AG09319 (cell line): Measurements from ENCODE around the gene KYAT1.

Experiments used
- DNase-seq: peaks from one replicate; pipeline ENCODE4 v3.0.0-alpha.2; 2010; ENCODE audit warnings: low read depth; ENCODE audit errors: extremely low read depth
- TF ChIP-seq, protein P1 (sequence below): IDR thresholded peaks from 2 replicates; pipeline ENCODE4 v1.5.1; 2011; ENCODE audit warnings: low read depth, mild to moderate bottlenecking, inconsistent platforms, low read length, moderate library complexity

KYAT1 gene

DNA sequence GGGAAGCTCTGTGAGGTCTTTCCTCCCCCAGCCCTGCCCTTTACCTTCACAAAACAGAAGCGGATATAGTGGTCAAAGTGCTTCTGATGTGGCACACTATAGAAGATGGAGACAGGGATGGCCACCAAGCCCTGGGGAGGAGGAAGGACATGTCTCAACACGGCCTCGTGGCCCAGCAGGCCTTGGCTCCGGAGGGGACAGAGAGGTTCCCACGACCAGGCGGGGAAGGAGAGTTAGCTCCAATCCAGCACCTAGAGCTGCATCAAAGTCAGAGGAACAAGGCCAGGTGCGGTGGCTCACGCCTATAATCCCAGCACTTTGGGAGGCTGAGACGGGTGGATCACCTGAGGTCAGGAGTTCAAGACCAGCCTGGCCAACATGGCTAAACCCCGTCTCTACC, 48.1 kb downstream of the KYAT1 start:
- TF ChIP-seq, protein P1, sequence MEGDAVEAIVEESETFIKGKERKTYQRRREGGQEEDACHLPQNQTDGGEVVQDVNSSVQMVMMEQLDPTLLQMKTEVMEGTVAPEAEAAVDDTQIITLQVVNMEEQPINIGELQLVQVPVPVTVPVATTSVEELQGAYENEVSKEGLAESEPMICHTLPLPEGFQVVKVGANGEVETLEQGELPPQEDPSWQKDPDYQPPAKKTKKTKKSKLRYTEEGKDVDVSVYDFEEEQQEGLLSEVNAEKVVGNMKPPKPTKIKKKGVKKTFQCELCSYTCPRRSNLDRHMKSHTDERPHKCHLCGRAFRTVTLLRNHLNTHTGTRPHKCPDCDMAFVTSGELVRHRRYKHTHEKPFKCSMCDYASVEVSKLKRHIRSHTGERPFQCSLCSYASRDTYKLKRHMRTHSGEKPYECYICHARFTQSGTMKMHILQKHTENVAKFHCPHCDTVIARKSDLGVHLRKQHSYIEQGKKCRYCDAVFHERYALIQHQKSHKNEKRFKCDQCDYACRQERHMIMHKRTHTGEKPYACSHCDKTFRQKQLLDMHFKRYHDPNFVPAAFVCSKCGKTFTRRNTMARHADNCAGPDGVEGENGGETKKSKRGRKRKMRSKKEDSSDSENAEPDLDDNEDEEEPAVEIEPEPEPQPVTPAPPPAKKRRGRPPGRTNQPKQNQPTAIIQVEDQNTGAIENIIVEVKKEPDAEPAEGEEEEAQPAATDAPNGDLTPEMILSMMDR, result no peak
- DNase-seq, result no peak

DNA sequence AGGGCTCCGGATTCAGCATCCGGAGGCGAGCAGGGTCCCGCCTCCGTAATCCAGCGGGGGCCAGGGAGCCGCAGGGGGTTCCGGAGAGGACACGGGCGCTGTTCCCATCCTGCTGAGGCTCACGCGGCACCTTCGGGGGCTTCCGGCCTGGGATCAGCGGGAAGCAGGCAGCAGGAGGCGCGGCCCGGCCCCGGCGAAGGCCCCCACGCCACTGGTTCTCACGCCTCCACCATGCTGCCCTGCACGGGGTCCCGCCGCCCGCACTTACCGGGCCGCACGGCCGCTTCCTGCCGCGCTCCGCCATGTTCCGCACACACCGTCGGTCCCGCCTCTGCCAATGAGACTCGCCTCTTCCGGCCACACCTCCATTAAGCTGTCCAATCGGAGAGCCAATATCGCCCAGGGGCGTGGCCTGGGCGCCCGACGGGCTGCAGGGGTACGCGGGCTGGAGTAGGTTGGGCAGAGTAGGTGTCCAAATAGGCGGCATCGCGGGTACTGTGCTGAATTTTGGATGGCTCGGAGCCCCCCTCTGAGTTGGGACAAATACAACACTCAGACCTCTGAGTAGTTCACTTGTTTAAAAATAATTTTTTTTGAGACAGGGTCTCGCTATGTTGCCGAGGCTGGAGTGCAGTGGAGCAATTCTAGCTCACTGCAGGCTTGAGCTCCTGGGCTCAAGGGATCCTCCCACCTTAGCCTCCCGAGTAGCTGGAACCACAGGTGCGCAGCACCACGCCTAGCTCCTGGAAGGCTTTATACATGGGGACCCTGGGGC, 52.1 kb downstream of the KYAT1 start, which contains the start of gene SPOUT1:
TSS of gene SPOUT1 (minus strand) at position 318 of the 775 bp plus-strand sequence. CDS start at position 304, 14 bp downstream.
- TF ChIP-seq, protein P1, result no peak
- peak; percentile 63 for DNase-seq

DNA sequence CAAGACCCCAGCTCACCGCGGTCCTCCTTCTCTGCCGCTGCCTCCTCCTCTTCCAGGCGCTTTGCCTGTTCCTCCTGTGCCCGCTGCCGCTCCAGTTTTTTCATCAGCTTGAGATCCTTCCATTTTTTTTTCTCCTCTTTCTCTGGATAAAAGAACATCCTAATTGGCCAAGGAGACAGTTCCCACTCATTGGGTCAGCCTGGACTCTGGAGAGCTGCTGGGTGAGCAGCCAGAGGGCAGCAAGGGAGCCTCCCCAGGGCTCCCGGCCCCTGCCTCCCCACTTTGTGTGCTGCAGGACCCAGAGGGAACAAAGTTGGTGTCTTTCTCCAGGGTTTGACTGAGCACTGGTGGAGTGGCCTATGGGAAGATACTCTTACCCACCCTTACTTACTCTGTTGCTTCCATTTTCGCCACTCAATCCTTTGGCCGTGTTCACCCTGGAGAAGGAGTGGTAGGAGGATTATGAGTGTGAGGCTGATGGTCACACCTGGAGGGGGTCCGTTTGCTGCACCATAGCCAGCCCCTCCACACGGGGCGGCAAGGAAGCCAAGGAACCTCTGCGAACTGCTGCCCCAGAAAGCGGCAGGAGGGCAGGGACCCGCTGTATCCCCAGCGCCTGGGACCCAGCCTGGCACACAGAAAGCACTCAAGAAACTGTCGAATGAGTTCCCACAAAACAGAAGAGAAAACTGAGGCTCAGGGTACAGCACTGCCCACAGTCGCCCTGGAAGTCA, 52.9 kb downstream of the KYAT1 start:
- TF ChIP-seq, protein P1, result no peak
- no peak for DNase-seq

DNA sequence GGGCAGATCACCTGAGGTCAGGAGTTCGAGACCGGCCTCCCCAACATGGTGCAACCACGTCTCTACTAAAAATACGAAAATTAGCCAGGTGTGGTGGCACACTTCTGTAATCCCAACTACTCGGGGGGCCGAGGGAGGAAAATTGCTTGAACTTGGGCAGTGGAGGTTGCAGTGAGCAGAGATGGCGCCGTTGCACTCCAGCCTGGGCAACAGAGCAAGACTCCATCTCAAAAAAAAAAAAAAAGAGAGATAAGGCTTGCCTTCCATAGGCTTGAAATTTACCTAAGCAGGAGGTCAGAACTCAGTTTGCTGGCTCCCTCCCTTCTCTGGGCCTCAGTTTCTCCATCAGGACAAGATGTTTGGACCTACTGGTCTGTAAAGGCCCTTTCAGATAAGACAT, 53.5 kb downstream of the KYAT1 start:
- TF ChIP-seq, protein P1, result no peak
- no peak for DNase-seq

DNA sequence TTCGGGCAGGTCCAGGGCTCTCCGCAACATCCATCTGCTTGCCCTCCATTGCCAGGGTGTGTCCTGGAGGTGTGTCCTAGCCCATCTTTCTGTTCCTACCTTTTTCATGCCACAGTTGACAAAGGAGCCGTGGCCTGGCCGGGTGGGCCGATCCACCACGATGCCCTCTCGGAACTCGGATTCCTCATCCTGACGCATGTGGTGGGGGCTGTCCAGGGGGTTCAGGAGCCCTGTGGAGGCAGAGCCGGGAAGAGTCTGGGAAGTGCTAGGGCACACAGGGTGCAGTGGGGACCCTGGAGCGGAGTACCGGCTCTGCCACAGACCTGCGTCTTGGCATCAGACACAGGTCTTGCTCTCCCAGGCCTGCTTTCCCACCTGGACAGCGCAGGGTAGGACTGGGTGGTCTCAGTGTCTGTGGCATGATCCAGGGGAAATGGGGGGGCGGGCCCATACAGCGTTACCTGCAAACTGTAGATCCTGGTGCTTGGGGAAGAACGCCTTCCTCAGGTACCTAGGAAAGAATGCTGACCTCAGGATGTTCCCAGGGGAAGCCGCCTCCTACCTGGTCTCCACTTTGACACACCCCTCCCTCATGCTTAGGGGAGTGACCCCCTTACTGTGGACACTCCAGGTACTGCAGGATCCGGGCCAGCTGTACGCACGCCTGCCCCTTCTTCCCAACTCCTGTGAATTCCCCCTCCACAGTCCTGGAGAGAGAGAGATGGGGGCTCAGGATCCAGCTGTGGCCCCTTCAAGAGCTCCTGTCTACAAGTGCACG, 55.6 kb downstream of the KYAT1 start:
- TF ChIP-seq, protein P1, result no peak

DNA sequence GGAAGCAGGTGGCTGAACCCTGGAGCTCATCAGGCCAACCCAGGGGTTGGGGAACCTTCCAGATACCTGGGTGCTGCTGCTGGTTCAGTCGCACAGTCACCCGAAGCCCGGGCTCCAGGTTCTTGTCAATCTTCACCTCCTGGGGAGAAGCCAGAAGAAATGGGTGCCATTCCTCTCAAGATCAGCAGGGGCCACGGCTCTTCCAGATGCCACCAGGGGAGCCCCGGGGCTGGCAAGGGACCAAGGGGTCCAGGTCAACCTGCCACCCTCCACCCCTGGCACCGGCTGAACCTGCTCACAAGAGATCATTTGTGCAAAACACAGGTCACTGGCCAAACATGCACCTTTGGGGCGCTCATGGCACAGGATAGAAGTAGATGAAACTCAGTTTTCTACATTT, 56.8 kb downstream of the KYAT1 start:
- no peak for DNase-seq
- TF ChIP-seq, protein P1, result no peak

More for the DNA sequence above, 55.6 kb downstream of the KYAT1 start:
- DNase-seq, result no peak

DNA sequence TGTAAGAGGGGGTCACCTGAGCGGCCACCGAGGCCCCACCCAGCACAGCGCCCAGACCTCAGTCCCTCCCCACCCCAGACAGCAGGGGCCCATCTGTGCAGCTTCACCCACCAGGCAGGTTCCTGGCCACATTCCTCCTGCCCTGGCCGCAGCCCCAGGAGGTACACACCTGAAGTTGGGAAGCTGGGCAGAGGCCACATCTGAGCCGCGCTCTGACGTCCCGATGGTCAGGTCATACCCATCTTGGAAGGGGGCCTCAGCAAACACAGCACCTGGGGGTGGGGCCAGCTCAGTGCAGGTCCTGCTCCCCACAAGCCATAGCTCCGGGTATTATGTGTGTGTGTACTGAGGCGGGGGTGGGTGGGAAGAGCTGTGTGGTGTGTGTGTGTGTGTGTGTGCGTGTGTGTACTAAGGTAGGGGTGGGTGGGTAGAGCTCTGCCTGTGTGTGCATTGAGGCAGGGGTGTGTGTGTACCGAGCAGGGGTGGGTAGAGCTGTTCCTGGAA, 57.8 kb downstream of the KYAT1 start:
- no peak for DNase-seq
- TF ChIP-seq, protein P1, result no peak
